ENCODE results near the gene CD69.
"Not testable (repeated sequence)": the region's sequence is repeated elsewhere in the genome, so short reads cannot be mapped to it uniquely, and the experiment has no call there.

The CD69 gene

GRCh38 chr12:9745199-9745598 lies 15.5 kb downstream of the CD69 start:
- no peak for DNase-seq

DNA sequence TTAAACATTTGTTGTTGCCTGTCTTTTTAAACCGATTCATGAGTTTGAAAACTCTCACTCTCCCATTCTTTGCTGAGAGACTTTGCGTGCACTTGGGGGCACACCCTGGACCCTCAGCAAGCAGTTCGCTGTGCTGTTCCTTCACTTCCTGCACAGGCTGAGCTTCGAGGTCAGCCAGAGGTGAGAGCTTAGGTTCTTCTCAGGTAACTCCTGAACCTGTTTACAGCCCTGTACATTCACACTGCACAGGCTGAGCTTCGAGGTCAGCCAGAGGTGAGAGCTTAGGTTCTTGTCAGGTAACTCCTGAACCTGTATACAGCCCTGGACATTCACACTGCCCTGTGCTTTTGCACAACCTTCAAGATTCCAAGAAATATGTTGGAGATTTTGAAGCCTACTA lies 18.0 kb downstream of the CD69 start:
- no peak for DNase-seq

DNA sequence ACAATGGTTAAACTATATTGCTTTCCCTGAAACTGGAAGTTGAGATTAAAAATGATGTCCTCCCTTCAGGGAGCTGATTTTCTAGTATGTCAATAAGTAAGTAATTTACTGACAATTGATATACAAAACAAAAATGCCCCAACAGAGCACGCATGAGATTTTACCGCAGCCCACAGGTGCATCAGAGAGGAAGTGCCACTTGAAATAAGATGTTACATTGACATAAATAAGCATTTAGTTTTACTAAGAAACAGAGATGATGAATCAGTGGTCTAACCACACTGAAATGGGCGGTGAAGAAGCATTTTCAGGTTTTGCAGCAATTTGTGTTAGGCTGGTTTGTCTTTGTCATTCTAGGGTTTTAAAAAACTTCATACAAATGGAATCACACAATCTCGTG lies 19.0 kb downstream of the CD69 start:
- DNase-seq: no peak

DNA sequence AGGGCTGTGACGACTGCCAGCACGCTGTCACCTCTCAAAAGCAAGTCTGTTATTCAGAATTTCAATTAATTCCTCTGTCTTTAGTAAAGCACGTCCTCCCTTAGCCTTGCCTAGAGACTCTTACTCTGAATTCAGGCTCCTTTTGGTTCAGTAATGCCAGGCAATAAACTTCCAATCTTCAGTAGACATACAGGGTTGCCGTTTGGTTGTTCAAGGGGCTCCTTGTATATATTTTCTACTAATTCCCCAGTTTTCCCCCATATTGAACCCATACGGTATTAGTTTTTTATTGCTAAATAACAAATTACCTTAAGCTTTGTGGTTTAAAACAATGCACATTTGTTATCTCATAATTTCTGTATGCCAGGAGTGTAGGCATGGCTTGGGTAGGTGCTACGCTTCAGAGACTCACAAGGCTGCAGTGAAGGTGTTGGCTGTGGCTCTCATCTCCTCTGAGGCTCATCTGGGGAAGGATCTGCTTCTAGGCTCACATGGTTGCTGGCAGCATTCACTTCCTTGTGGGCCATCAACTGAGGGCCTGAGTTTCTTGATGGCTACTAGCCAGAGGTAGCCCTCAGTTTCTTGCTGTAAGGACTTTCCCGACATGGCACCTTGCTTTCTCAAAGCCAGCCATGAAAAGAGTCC lies 20.5 kb downstream of the CD69 start:
- DNase-seq: no peak

GRCh38 chr12:9739404-9740105 lies 21.1 kb downstream of the CD69 start:
- DNase-seq: not testable (repeated sequence)

DNA sequence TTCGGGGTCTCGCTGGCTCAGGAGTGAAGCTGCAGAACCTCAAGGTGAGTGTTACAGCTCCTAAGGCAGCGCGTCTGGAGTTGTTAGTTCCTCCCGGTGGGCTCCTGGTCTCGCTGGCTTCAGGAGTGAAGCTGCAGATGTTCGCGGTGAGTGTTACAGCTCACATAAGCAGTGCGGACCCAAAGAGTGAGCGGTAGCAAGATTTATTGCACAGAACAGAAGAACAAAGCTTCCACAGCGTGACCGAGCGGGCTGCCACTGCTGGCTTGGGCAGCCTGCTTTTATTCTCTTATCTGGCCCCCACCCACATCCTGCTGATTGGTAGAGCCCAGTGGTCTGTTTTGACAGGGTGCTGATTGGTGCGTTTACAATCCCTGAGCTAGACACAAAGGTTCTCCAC lies 21.8 kb downstream of the CD69 start:
- DNase-seq: not testable (repeated sequence)

DNA sequence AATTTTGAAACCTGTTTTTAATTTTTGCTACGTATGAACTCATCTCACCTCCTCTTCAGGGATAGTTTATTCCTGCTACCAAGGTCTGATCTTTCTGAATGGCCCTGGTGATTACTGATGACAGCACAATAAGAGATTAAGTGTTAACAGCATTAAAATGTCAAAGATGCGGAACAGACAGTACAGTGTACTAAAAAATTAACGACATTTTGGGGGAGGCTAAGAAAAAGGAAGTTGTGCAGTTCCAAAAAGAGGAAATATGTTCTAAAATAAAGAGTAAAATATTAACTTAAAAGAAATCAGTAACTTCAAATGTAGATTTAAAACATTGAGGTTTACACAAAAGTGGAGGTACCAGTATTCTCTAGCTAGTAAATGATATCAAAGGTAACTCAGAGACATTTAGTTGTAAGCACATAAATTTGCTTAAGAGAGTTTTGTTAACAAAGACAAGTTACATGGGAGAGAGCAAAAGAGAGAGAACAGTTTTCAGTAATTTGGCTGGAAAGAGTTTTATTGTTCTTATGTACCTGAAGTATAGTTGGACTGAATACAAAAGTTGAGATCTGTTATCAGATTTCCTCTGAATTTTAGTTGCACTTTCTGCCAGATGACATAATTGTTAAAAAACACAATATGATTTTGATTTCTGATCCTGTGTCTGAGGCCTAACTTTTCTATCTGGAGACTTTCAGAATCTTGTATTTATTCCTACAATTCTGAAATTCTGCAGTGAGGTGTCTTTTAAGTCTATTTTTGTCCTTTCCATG lies 23.6 kb downstream of the CD69 start:
- DNase-seq: no peak

- no peak for DNase-seq
Measured at GRCh38 chr12:9735601-9736000, 25.1 kb downstream of the CD69 start.

DNA sequence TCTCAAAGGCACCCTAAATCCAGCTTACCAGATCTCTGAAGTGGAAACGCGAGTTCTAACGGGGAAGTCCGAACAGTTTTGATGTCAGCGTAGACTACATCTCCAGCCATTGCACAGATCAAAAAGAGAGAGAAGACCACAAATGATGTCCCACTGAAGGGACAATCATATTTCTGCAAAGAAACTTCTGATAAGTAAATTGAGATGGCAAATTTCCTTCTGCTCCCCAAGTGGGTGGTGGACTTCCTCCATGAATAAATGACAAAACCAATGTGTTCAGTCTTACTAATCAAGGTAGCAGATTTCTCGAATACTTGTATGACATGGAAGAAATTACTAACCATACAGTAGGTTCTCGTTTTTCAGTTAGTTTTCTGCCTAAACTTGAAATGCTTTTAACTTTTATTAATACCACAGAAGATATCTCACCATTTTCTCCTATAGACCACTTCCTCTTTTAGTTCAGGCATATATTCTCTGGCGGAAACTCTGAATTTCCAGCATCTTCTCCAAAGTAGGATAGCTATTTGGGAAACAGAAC lies 27.7 kb downstream of the CD69 start, which contains the start of gene CLECL1:
CLECL1 (minus strand) TSS at position 177 of the 541 bp plus-strand sequence.
- no peak for DNase-seq

GRCh38 chr12:9731797-9732196 lies 28.9 kb downstream of the CD69 start:
- DNase-seq: no peak

DNA sequence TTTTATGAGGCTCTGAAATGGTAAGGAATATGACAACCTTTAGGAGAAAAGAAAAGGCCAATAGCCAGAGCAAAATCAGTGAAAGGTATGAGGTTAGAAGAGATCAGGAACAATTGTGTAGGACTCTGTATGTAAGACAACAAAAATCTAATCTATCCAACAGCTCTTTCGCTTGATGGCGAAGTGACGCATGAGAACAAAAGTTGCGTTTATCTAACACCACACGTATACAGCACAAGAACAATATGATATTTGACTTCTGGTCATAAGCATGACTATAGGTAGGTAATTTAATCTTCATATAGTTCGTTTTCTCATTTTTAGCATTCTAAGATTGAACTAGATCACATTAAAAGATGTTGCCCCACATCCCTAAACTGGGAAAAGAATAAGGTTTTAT lies 29.3 kb downstream of the CD69 start:
- no peak for DNase-seq

DNA sequence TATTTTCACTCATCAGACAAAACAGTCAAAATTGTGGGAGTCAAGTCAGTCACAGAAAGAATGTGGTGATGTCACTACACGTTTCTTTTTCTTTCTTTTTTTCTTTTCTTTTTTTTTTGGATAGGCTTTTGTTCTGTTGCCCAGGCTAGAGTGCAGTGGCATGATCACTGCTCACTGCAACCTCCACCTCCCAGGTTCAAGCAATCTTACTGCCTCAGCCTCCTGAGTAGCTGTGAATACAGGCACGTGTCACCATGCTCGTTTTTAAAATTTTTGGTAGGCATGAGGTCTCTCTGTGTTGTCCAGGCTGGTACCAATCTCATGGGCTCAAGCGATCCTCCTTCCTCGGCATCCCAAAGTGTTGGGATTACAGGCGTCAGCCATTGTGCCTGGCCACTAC lies 30.1 kb downstream of the CD69 start:
- no peak for DNase-seq

- no peak for DNase-seq
Measured at GRCh38 chr12:9730011-9730410, 30.7 kb downstream of the CD69 start.

DNA sequence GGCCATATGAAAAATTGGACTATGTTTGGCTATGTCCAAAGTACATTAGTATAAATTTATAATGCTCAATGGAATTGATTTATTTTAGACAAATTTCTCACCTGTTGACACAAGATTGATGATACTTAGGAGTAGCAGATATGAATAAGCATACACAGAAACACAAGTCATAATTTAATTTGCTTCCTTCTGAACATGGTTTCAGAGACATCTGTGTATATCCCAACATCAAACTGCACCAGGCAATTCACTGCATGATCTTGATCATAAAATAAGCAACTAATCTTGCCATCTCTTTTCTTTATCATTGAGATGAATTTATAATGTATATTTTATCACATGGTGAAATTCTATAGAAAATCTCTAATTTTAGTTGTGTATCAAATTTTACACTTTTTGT lies 31.6 kb downstream of the CD69 start:
- DNase-seq: no peak

GRCh38 chr12:9727813-9728212 lies 32.9 kb downstream of the CD69 start:
- no peak for DNase-seq

DNA sequence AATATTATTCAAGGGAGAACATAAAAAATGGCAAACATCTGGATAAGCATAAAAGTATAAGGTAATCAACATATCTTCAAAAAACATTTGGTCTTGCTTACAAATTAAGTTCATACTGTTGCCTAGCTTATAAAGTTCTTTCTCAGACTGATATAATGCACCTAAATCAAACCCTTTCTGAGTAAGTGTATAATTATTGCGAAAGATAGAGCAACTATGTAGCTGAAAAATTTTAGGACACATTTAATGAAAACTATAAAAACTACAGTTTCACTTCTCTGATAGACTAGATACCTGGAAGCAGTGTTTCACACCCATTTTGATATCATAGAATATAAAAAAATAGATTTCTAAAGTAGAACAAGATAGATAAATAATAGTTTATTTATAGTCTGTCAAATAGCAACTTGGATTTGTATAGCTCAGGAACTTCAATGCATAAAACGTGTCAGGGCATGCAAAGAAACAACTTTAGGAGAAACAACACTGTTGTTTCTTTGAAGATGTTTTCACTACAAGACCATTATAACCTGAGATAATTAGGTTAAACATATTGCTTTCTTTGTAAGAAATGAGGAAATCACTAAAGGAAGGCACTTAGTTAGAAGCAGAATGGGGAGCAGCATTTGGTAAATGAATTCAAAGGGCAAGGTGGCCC lies 35.4 kb downstream of the CD69 start:
- DNase-seq: no peak

- no peak for DNase-seq
Measured at GRCh38 chr12:9724023-9724422, 36.7 kb downstream of the CD69 start.

- no peak for DNase-seq
Measured at GRCh38 chr12:9721394-9722092, 39.2 kb downstream of the CD69 start.

DNA sequence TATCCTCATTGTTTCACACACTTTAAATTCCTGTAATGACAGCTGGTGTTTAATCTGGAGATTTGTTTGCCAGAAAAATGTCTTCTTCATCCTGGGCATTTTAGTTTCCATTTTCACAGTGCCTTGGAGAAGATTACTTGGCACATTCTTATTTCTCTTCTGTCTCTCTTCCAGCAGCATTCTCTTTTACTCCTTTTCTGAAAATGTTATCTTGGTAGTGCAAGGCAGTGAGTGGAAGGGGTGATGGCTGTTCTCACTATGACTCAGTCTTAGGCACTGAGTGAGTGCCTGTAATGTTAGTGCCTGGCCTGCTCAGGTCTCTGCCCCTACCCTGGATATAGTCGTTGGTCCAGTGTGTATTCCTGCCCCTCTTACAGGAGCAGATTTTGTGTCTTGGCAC lies 40.9 kb downstream of the CD69 start:
- DNase-seq: no peak

GRCh38 chr12:9718968-9719367 lies 41.7 kb downstream of the CD69 start:
- DNase-seq: no peak

GRCh38 chr12:9717070-9717925 lies 43.4 kb downstream of the CD69 start:
- DNase-seq: no peak
